HG02943 (cell line): ENCODE results near the gene VGF.
"Not testable (repeated sequence)": the region's sequence is repeated elsewhere in the genome, so short reads cannot be mapped to it uniquely, and the experiment has no call there.

Source experiments
- ATAC-seq: cut with Tn5 transposase; IDR thresholded peaks from one replicate; pipeline ENCODE4 v1.9.1; 2021; ENCODE audit warnings: mild to moderate bottlenecking, low read depth, moderate library complexity; ENCODE audit not compliant: unreplicated experiment

The VGF gene

DNA sequence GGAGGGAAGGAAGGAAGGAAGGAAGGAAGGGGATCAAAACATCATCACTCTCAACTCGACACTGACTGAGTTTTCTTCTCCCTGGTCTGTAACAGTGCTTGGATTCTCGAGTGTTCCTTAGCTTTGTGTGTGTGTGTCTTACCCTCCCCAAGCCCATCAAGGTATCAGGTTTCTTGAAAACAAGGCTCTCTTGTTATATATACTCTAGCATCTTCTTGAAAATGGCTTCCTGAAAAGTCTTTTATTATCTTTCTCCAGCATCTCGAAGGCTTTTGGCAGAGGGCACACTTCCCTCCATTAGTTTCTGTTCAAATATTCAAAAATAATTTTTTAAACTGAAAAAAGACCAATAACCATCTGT is 25.1 kb downstream of the VGF start:
- no peak for ATAC-seq

DNA sequence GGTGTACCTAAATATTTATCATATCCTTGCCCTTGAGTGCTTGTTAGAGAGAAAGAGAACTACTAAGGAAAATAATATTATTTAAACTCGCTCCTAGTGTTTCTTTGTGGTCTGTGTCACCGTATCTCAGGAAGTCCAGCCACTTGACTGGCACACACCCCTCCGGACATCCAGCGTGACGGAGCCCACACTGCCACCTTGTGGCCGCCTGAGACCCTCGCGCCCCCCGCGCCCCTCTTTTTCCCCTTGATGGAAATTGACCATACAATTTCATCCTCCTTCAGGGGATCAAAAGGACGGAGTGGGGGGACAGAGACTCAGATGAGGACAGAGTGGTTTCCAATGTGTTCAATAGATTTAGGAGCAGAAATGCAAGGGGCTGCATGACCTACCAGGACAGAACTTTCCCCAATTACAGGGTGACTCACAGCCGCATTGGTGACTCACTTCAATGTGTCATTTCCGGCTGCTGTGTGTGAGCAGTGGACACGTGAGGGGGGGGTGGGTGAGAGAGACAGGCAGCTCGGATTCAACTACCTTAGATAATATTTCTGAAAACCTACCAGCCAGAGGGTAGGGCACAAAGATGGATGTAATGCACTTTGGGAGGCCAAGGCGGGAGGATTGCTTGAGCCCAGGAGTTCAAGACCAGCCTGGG is 27.0 kb downstream of the VGF start:
- ATAC-seq: peak; percentile 59

DNA sequence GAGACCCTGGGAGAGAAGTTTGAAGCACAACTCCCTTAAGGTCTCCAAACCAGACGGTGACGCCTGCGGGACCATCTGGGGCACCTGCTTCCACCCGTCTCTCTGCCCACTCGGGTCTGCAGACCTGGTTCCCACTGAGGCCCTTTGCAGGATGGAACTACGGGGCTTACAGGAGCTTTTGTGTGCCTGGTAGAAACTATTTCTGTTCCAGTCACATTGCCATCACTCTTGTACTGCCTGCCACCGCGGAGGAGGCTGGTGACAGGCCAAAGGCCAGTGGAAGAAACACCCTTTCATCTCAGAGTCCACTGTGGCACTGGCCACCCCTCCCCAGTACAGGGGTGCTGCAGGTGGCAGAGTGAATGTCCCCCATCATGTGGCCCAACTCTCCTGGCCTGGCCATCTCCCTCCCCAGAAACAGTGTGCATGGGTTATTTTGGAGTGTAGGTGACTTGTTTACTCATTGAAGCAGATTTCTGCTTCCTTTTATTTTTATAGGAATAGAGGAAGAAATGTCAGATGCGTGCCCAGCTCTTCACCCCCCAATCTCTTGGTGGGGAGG is 27.6 kb downstream of the VGF start:
- ATAC-seq: no peak

DNA sequence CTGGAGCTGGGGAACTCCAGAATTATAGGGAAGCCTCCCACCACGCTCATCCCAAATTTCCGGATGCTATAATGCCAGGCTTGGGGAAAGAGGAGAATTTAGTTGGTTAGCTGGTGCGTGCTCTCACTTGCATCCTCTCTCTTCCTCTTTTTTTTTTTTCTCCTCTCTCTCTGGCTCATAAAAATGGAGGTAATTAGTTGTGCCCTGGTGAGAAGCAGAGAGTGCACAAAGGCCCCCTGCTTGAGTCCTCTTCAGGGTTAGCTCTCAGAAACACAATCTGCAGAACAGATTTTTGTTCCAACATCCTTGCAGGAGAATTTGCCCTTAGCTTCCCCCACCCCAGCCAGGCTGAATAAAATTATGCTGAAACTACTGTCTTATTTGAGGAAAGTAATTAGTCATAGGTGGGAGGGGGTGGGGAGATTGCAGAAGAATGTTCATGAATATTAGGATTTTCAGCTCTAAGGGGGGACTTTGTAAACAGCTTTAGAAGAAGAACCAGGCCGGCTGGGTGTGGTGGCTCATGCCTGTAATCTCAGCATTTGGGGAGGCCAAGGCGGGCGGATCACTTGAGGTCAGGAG is 30.9 kb downstream of the VGF start:
- no peak for ATAC-seq

DNA sequence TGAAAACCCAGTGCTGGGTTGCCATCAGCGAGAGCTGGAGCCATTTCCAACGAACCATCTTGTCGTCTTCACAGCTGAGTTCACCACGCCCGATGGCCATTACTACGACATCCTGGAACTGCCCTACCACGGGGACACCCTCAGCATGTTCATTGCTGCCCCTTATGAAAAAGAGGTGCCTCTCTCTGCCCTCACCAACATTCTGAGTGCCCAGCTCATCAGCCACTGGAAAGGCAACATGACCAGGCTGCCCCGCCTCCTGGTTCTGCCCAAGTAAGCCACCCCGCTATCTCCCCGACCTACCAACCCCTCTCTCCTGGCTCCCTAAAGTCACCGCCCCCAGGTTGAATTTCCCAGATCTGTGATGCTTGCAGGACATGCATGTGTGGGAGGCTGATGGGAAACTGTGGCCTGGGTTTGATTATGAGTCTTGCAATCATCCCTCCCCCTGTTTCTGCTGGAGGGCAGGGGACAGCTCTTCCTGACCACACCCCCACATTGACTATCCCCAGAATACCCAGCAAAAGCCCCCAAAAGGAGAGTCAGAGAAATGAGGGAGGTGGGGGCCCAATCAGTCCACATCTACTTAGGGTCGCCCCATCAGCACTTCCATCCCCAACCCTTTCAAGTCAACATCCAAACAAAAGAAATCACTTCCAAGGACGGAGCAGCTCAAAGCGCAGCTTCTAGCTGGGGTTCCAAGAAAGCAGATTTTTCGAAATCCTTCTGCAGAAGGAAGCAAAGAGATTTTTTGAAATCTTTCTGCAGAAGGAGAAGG is 31.6 kb downstream of the VGF start:
- no peak for ATAC-seq

DNA sequence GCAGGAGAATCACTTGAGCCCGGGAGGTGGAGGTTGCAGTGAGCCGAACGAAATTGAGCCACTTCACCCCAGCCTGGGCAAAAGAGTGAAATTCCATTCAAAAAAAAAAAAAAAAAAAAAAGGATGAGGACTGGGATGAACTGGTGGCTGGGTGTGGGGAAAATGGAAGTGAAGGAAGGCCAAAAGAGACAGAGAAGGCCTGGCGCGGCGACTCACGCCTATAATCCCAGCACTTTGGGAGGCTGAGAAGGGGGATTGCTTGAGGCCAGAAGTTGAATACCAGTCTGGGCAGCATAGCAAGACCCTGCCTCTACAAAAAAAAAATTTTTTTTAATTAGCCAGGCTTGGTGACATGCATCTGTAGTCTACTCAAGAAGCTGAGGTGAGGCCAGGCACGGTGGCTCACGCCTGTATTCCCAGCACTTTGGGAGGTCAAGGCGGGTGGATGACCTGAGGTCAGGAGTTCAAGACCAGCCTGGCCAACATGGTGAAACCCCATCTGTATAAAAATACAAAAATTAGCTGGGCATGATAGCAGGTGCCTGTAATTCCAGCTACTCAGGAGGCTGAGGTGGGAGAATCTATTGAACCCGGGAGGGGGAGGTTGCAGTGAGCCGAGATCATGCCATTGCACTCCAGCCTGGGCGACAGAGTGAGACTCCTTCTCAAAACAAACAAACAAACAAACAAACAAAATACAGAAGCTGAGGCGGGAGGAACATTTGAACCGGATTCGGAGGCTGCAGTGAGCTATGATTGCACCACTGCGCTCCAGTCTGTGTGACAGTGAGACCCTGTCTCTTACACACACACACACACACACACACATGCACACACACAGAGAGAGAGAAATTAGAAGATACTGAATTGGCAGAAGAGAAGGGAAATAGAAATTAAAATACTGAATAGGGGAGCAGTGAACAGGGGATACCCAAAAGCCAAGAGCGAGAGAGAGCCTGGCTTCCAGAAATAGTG is 32.5 kb downstream of the VGF start:
- not testable (repeated sequence) for ATAC-seq

DNA sequence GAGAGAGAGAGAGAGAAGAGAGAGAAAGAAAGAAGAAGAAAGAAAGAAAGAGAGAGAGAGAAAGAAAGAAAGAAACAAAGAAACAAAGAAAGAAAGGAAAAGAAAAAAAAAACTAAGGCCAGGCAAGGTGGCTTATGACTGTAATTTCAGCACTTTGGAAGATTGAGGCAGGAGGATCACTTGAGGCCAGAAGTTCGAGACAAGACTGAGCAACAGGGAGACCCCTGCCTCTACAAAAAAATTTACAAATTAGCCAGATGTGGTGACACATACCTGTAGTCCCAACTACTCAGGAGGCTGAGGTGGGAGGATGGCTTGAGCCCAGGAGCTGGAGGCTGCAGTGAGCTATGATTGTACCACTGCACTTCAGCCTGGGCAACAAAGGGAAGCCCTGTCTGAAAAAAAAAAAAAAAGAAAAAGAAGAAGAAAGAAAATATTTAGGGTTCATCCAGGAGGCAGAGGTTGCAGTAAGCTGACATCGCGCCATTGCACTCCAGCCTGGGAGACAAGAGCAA is 35.7 kb downstream of the VGF start:
- no peak for ATAC-seq

DNA sequence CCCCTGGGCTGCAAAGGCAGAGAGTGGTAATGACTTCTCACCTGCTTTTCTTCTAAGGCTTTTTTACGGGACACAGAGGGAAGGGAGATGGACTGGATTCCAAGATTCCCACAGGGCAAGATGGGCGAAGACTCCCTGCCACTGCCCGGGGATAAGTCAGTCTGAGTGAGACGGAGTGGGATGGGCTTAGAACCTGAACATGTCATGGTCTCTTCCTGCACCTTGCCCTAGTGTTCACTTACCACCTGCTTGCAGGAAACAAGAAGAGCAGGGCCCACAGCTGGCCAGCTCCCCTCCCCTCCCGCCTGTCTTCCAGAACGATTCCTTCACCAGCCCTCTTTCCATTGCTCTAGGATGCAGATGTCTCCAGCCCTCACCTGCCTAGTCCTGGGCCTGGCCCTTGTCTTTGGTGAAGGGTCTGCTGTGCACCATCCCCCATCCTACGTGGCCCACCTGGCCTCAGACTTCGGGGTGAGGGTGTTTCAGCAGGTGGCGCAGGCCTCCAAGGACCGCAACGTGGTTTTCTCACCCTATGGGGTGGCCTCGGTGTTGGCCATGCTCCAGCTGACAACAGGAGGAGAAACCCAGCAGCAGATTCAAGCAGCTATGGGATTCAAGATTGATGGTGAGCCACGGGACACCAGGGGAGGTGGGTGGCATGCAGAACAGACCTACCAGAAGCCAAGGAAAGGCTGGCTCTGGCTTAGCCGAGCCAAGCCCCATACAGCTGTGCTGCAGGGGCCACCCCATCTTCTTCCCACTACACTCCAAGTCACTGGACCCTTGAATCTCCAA is 37.1 kb downstream of the VGF start:
- no peak for ATAC-seq

DNA sequence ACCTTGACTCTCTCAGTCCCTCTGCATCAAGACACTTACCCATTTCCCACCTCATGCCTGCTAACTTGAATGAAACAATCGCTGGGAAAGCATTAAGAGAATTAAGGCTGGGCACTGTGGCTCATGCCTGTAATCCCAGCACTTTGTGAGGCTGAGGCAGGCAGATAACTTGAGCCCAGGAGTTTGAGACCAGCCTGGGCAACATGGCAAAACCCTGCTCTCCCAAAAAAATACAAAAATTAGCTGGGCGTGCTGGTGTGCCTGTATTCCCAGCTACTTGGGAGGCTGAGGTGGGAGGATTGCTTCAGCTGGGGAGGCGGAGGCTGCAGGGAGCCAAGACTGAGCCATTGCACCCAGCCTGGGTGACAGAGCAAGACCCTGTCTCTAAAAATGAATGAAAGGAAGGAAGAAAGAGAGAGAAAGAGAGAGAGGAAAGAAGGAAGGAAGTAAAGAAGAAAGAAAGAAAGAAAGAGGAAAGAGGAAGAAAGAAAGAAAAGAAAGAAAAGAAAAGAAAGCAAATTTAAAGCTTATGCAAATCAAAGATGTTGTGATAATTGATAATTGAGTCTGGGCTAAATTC is 37.8 kb downstream of the VGF start:
- ATAC-seq: no peak

DNA sequence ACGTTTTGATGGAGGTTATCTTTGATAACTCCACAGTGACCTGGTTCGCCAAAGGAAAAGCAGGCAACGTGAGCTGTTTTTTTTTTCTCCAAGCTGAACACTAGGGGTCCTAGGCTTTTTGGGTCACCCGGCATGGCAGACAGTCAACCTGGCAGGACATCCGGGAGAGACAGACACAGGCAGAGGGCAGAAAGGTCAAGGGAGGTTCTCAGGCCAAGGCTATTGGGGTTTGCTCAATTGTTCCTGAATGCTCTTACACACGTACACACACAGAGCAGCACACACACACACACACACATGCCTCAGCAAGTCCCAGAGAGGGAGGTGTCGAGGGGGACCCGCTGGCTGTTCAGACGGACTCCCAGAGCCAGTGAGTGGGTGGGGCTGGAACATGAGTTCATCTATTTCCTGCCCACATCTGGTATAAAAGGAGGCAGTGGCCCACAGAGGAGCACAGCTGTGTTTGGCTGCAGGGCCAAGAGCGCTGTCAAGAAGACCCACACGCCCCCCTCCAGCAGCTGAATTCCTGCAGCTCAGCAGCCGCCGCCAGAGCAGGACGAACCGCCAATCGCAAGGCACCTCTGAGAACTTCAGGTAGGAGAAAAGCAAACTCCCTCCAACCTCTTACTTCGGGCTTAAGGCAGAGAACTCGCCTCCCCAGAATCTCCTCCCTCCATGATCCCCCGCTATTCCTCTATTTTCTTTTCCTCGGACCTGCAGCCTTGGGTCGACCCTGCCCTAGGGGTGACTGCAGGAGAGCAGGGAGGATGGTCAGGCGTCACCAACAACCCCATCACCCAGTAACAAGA is 38.5 kb downstream of the VGF start, which contains the start of gene SERPINE1:
TSS of gene SERPINE1 (plus strand) at position 454 of the 809 bp plus-strand sequence. CDS start 1,290 bp downstream, outside the sequence.
- peak; percentile 52 for ATAC-seq

DNA sequence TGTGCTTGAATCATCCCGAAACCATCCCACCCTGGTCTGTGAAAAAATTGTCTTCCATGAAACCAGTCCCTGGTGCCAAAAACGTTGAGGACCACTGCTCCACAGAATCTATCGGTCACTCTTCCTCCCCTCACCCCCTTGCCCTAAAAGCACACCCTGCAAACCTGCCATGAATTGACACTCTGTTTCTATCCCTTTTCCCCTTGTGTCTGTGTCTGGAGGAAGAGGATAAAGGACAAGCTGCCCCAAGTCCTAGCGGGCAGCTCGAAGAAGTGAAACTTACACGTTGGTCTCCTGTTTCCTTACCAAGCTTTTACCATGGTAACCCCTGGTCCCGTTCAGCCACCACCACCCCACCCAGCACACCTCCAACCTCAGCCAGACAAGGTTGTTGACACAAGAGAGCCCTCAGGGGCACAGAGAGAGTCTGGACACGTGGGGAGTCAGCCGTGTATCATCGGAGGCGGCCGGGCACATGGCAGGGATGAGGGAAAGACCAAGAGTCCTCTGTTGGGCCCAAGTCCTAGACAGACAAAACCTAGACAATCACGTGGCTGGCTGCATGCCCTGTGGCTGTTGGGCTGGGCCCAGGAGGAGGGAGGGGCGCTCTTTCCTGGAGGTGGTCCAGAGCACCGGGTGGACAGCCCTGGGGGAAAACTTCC is 39.2 kb downstream of the VGF start:
- ATAC-seq: peak; percentile 71

DNA sequence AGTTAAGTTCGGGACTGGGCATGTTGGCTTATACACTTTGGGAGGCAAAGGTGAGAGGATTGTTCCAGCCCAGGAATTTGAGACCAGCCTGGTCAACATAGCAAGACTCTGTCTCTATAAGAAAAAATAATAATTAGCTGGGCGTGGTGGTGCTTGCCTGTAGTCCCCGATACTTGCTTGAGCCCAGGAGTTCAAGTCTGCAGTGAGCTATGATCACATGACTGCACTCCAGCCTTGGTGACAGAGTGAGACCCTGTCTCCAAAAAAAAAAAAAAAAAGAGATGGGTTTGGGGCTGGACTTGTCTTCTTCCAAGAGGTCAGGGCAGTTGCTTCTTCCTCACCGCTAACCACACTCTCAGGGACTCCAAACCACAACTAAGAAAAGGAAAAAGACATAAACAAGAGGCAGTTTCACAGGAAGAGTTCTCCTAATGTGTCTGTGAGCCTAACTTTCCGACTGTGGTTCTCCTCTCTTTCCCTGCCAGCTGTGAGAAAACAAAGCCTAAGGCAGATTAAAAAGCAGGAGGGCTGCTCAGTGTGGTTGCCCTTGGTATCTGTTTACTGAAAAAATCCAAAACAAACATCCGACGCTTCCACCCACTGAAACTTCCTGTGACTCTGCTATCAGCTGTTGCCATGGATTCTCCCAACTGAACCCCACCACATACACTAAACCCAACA is 40.9 kb downstream of the VGF start:
- no peak for ATAC-seq

DNA sequence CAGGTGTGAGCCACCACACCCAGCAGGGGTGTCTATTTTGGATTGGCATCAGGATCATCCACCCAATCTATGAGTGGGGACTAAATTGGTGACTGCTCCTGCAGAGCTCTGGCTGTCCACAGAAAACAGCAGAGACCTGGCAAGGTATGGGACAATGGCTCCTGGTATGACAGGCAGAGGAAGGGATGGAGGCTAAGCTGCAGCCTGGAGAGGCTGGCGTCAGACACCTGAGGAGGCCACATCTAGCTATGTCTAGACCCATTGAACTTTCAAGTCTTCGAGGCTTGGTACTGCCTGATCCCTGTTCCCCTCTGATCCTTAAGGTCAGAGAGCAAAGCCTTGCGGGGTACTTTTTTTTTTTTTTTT is 41.7 kb downstream of the VGF start:
- ATAC-seq: no peak

DNA sequence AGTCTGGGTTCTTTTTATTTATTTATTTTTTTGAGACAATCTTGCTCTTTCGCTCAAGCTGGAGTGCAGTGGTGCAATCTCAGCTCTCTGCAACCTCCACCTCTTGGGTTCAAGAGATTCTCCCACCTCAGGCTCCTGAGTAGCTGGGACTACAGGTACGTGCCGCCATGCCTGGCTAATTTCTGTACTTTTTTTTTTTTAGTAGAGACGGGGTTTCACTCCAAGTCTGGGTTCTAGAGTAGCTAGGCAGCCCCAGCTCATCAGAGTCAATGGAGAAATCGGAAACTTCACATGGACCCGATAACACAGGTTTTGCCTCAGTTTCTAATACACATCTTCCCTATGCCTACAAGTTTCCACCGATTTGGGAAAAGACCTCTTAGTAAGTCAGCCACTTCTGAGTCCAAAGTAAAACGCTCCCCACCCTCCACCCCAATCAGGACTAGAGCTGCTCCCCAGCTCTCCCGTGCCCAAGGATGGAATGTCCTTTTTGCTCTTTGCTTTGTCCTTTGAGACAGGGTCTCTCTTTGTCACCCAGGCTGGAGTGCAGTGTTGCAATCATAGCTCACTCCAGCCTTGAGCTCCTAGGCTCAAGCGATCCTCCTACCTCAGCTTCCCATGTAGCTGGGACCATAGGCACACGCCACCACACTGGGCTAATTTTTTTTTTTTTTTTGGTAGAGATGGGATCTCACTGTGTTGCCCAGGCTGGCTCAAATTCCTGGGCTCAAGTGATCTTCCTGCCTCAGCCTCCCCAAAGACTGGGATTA is 42.3 kb downstream of the VGF start:
- no peak for ATAC-seq

DNA sequence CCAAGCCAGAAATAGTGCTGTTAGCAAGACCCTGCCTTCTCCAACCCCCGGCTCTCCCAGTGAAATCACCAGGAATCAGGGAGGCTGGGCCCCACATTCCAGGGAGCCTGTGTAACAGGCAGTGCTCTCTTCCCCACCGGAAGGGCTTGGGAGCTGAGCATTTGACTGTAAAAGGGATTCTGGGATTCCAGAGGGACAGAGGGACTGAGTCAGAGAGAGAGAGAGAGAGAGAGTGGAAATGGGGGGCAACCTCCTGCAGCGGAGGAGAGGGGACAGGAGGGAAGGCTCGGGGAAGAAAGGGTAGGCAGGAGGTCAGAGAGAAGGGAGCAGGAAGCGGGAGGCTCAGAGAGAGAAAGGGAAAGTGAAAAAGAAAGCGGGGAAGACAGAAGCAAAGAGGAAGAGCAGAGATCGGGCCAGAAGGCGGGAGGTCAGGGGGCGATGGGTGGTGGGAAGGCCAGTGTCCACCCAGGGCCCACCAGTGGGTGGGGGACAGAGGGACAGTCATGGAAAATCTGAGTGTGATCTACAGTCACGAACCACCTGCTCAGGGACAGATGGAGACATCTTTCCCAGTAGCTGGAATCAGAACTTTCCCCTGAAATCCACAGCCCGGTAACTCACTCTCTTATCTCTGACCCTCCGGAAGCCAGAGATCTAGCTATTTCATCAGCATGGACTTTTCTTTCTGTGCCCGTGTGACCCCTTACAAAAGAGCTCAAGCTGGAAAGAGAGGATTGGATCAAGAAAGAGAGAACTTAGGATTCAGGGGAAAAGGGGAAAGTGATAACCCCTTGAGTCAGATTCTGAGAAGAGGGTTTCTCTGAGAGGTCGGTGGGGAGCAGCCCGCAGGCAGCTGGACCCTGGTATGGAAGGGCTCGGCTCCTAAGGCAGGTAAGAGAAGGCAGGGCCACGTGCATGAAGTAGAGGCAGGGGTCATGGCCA is 43.1 kb downstream of the VGF start:
- ATAC-seq: no peak
